Neural cell (in vitro differentiated cells): Measurements from ENCODE around the gene ZMAT5. TPM values are rescaled to one million over a fixed set of nuclear protein-coding genes. Genes with fewer than 3 reads are reported as not detected.

Source experiments
- H2AFZ ChIP-seq: fragments of 200-600, 300-800 bp; sonication (generic), shearing (Covaris generic); 2 replicates; pipeline ENCODE4 v1.6.0; 2014; ENCODE audit warnings: low read depth, mild to moderate bottlenecking, antibody characterized with exemption, low read length, moderate library complexity
- H3F3A ChIP-seq: fragments of 200-600 bp; shearing (Covaris generic); 2 replicates; pipeline ENCODE4 v1.6.1; 2016; ENCODE audit warnings: mild to moderate bottlenecking, moderate library complexity, mixed read lengths, antibody characterized with exemption, low read length; ENCODE audit not compliant: insufficient read depth, poor library complexity, severe bottlenecking
- H3K27ac ChIP-seq: fragments of 200-600, 300-800 bp; sonication (generic), shearing (Covaris generic); 2 replicates; pipeline ENCODE4 v1.5.1; 2014; ENCODE audit warnings: mild to moderate bottlenecking, low read length, moderate library complexity
- H3K27me3 ChIP-seq: fragments of 300-800, 200-600 bp; sonication (generic), shearing (Covaris generic); 2 replicates; pipeline ENCODE4 v1.6.0; 2014; ENCODE audit warnings: mild to moderate bottlenecking, low read depth, low read length, moderate library complexity; ENCODE audit not compliant: insufficient read depth
- H3K36me3 ChIP-seq: fragments of 300-800, 200-600 bp; sonication (generic), shearing (Covaris generic); 2 replicates; pipeline ENCODE4 v1.5.1; 2014; ENCODE audit warnings: mild to moderate bottlenecking, antibody characterized with exemption, low read length, moderate library complexity; ENCODE audit not compliant: insufficient read depth
- H3K4me2 ChIP-seq: fragments of 300-800, 200-600 bp; sonication (generic), shearing (Covaris generic); 2 replicates; pipeline ENCODE4 v1.6.0; 2014; ENCODE audit warnings: mild to moderate bottlenecking, low read length
- H3K4me3 ChIP-seq: fragments of 300-800, 200-600 bp; sonication (generic), shearing (Covaris generic); 2 replicates; pipeline ENCODE4 v1.5.1; 2014; ENCODE audit warnings: mild to moderate bottlenecking, low read length, moderate library complexity
- H3K79me2 ChIP-seq: fragments of 200-600 bp; shearing (Covaris generic); replicated peaks from 2 replicates; pipeline ENCODE4 v1.6.0; 2014; ENCODE audit warnings: mild to moderate bottlenecking, low read length, moderate library complexity; ENCODE audit not compliant: insufficient read depth
- H3K9ac ChIP-seq: fragments of 300-800, 200-600 bp; sonication (generic), shearing (Covaris generic); 2 replicates; pipeline ENCODE4 v1.6.1; 2016; ENCODE audit warnings: mild to moderate bottlenecking, low read length, mixed read lengths
- H3K9me2 ChIP-seq: fragments of 200-600 bp; shearing (Covaris generic); 2 replicates; pipeline ENCODE4 v1.6.1; 2016; ENCODE audit warnings: mild to moderate bottlenecking, low read length, mixed read lengths; ENCODE audit not compliant: insufficient read depth
- H3K9me3 ChIP-seq: fragments of 200-600, 300-800 bp; sonication (generic), shearing (Covaris generic); 2 replicates; pipeline ENCODE4 v1.6.1; 2016; ENCODE audit warnings: mild to moderate bottlenecking, mixed run types, low read length, moderate library complexity, mixed read lengths
- H4K20me1 ChIP-seq: fragments of 200-600 bp; shearing (Covaris generic); 2 replicates; pipeline ENCODE4 v1.6.1; 2016; ENCODE audit warnings: mild to moderate bottlenecking, mixed run types; ENCODE audit not compliant: insufficient read depth
- EP300 ChIP-seq: fragments of 450-650 bp; conservative IDR thresholded peaks from 2 replicates; pipeline ENCODE4 v1.6.1; 2014; ENCODE audit warnings: antibody characterized with exemption, mild to moderate bottlenecking, moderate library complexity; ENCODE audit not compliant: poor library complexity, severe bottlenecking
- EZH2 ChIP-seq: fragments of 200-600, 300-800 bp; shearing (Covaris generic), sonication (generic); IDR thresholded peaks from 2 replicates; pipeline ENCODE4 v1.6.1; 2014; ENCODE audit warnings: antibody characterized with exemption, low read length, borderline replicate concordance, mild to moderate bottlenecking; ENCODE audit not compliant: insufficient read depth, poor library complexity, severe bottlenecking
- MXI1 ChIP-seq: fragments of 450-650 bp; conservative IDR thresholded peaks from 2 replicates; pipeline ENCODE4 v1.6.1; 2014; ENCODE audit warnings: antibody characterized with exemption, mild to moderate bottlenecking; ENCODE audit not compliant: poor library complexity, severe bottlenecking
- POLR2AphosphoS5 ChIP-seq: IDR thresholded peaks from 2 replicates; pipeline ENCODE4 v1.6.1; 2012
- RAD21 ChIP-seq: fragments of 450-650 bp; conservative IDR thresholded peaks from 2 replicates; pipeline ENCODE4 v1.6.1; 2014; ENCODE audit warnings: antibody characterized with exemption, mild to moderate bottlenecking, moderate library complexity
- SMC3 ChIP-seq: fragments of 450-650 bp; conservative IDR thresholded peaks from 2 replicates; pipeline ENCODE4 v1.6.1; 2014; ENCODE audit warnings: antibody characterized with exemption, mild to moderate bottlenecking, moderate library complexity; ENCODE audit not compliant: poor library complexity
- polyA minus RNA-seq: library from RNA; depleted of rRNA, polyadenylated mRNA; stranded (reverse); fragments of >200 nt; gene quantifications from 2 replicates; pipeline ENCODE4 v1.2.3, GENCODE V29; 2014
- polyA plus RNA-seq: library from polyadenylated mRNA; depleted of rRNA; stranded (reverse); fragments of >200 nt; gene quantifications from 2 replicates; pipeline ENCODE4 v1.2.3, GENCODE V29; 2014
- TF ChIP-seq, protein P1 (sequence below): fragments of 450-650 bp; IDR thresholded peaks from 2 replicates; pipeline ENCODE4 v1.5.1; 2014; ENCODE audit warnings: antibody characterized with exemption, mild to moderate bottlenecking, moderate library complexity; ENCODE audit not compliant: poor library complexity, severe bottlenecking
- TF ChIP-seq, protein P2 (sequence below): IDR thresholded peaks from 2 replicates; pipeline ENCODE4 v1.6.1; 2012; ENCODE audit warnings: borderline replicate concordance

The ZMAT5 gene, protein sequence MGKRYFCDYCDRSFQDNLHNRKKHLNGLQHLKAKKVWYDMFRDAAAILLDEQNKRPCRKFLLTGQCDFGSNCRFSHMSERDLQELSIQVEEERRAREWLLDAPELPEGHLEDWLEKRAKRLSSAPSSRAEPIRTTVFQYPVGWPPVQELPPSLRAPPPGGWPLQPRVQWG
- 54.9 and 57.9 TPM in 2 replicates for polyA plus RNA-seq
- polyA minus RNA-seq = 12.8 and 18.3 TPM in 2 replicates

DNA sequence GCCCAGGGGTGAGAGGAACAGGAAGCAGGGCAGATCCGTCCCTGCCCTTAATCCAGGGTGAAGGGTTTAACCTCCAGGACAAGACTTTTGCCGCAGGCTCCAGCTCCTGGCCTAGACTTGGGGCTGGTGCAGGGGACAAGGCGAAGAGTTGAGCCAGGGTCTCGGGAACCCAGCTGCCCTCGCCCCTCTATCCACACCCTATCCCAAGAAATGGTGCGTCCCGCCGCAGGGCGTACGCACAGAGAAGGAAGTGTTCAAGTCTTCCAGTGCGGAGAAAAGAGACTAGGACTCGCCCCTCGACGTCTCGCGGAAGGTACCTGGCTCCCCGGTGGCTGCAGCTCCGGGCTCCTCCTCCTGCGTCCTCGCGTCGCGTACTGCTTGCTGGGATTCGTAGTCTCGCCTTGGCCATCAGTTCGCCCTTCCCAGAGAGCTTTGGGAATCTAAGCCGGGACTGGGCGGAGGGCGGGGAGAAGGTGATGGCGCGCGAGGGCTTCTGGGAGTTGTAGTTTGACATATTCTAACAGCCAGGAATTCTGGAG is at the start of gene ZMAT5:
Gene ZMAT5 (minus strand): TSS at position 376 of the 539 bp plus-strand sequence. CDS start 18,463 bp downstream, outside the sequence.
- TF ChIP-seq, protein P1, sequence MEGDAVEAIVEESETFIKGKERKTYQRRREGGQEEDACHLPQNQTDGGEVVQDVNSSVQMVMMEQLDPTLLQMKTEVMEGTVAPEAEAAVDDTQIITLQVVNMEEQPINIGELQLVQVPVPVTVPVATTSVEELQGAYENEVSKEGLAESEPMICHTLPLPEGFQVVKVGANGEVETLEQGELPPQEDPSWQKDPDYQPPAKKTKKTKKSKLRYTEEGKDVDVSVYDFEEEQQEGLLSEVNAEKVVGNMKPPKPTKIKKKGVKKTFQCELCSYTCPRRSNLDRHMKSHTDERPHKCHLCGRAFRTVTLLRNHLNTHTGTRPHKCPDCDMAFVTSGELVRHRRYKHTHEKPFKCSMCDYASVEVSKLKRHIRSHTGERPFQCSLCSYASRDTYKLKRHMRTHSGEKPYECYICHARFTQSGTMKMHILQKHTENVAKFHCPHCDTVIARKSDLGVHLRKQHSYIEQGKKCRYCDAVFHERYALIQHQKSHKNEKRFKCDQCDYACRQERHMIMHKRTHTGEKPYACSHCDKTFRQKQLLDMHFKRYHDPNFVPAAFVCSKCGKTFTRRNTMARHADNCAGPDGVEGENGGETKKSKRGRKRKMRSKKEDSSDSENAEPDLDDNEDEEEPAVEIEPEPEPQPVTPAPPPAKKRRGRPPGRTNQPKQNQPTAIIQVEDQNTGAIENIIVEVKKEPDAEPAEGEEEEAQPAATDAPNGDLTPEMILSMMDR = no peak
- peak; percentile 16 for TF ChIP-seq MXI1
- TF ChIP-seq POLR2AphosphoS5 = peak; percentile 66
- peak; percentile 49 for TF ChIP-seq RAD21
- TF ChIP-seq SMC3 = peak; percentile 61
- TF ChIP-seq EZH2 = no peak
- TF ChIP-seq, protein P2, sequence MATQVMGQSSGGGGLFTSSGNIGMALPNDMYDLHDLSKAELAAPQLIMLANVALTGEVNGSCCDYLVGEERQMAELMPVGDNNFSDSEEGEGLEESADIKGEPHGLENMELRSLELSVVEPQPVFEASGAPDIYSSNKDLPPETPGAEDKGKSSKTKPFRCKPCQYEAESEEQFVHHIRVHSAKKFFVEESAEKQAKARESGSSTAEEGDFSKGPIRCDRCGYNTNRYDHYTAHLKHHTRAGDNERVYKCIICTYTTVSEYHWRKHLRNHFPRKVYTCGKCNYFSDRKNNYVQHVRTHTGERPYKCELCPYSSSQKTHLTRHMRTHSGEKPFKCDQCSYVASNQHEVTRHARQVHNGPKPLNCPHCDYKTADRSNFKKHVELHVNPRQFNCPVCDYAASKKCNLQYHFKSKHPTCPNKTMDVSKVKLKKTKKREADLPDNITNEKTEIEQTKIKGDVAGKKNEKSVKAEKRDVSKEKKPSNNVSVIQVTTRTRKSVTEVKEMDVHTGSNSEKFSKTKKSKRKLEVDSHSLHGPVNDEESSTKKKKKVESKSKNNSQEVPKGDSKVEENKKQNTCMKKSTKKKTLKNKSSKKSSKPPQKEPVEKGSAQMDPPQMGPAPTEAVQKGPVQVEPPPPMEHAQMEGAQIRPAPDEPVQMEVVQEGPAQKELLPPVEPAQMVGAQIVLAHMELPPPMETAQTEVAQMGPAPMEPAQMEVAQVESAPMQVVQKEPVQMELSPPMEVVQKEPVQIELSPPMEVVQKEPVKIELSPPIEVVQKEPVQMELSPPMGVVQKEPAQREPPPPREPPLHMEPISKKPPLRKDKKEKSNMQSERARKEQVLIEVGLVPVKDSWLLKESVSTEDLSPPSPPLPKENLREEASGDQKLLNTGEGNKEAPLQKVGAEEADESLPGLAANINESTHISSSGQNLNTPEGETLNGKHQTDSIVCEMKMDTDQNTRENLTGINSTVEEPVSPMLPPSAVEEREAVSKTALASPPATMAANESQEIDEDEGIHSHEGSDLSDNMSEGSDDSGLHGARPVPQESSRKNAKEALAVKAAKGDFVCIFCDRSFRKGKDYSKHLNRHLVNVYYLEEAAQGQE = peak; percentile 74
- TF ChIP-seq EP300 = peak; percentile 8
- Histone ChIP-seq H3K4me2 (peak within 1 kb of the TSS; percentile 95), H3K27me3 (no peaks in the 10 kb centered on the region)

DNA sequence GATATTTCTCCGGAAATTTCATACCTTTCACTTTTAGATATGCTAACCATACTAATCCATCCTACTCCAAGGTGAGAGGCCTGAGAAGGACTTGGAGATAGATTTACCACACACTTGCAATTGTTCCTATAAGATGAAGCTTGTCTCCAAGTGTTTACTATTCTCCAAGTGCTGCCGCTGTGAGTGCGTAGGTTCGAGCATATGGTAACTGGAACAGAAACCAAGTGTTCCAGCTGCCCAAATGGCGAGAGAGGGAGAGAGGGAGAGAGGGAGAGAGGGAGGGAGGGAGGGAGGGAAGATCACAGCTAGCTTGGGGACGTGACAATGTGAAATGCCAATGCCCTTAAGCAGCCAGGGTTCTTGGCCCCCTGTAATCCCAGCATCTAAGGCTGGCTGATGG is 49.7 kb upstream of the ZMAT5 start:
- Histone ChIP-seq H3K27me3 (no peaks in the 10 kb centered on the region), H3K79me2 (no peaks in the 10 kb centered on the region), H4K20me1 (no peaks in the 10 kb centered on the region), H3K36me3 (peaks cover 19% of the 10 kb centered on the region), H3F3A (no peaks in the 10 kb centered on the region), H3K4me2 (no peak overlapping the region), H3K9me3 (no peaks in the 10 kb centered on the region), H3K9ac (no peak overlapping the region), H3K9me2 (no peaks in the 10 kb centered on the region), H3K27ac (no peak overlapping the region), H2AFZ (no peak overlapping the region), H3K4me3 (no peak overlapping the region)
- no peak for TF ChIP-seq RAD21
- no peak for TF ChIP-seq MXI1
- TF ChIP-seq SMC3 = no peak

More for the DNA sequence above, at the start of gene ZMAT5:
- peak within 1 kb of the TSS; percentile 78 for H2AFZ ChIP-seq
- H3K4me3 ChIP-seq = peak within 1 kb of the TSS; percentile 88
- no peaks in the 10 kb centered on the region for H4K20me1 ChIP-seq
- peak within 1 kb of the TSS; percentile 81 for H3K27ac ChIP-seq
- no peaks in the 10 kb centered on the region for H3K36me3 ChIP-seq
- peaks cover 16% of the 10 kb centered on the region for H3K79me2 ChIP-seq
- no peaks in the 10 kb centered on the region for H3F3A ChIP-seq
- no peaks in the 10 kb centered on the region for H3K9me2 ChIP-seq
- no peaks in the 10 kb centered on the region for H3K9me3 ChIP-seq
- peak within 1 kb of the TSS; percentile 89 for H3K9ac ChIP-seq
